Measurements from ENCODE around the gene PRICKLE2.

The PRICKLE2 gene

DNA sequence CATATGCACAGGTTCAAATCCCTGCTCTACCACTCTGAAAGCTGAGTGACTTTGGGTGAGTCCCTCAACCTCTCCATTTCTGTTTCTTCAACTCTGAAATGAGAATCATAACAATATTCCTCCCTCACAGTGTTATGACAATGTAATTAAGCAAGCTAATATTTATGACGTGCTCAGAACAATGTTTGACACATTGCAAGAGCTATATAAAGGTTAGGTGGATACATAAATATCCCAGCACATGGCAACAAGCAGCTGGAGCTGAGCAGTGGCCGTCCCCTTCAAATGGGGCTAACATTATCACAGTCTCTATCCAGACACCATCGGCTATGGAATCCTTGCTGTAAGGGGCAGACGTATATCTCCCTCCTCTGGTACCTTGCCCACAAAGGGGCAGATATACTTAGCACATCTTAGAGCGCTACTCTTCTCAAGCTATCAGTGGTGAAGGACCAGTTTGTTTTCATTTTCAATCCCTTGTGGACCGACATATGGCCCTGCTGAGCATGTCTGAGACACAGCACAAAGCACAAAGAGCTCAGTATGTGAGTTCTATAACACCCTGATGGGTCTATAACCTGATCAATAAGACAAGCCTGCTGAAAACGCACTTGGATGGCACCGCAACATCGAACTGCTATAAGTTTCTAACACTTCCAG is 80.9 kb downstream of the PRICKLE2 start:
- H3K36me3 ChIP-seq (ENCODE audit: control insufficient read depth in 2 of 2, insufficient read depth in 1 of 2, low read length in 2 of 2): peaks cover 0 to 15% of the 10 kb centered on the region in 2 experiments; a peak in 1 of 3 replicates

GRCh38 chr3:64143409-64144130 is 81.7 kb downstream of the PRICKLE2 start:
- H3K27ac ChIP-seq (ENCODE audit: extremely low read depth, low read depth, low read length): no peak overlapping the region
- ChIA-PET CTCF (interaction anchor here (0.6 to 1.0 kb wide), 3 partner anchors 32 to 44 kb away, joined by 3 to 4 read pairs (median 3); no protein-coding TSS in a partner anchor), POLR2A (no interaction called here)
- H3K9me3 ChIP-seq (ENCODE audit: control insufficient read depth, insufficient read depth, low read depth, low read length): no peaks in the 10 kb centered on the region
- peaks cover 0 to 15% of the 10 kb centered on the region in 2 experiments; a peak in 1 of 3 replicates for H3K36me3 ChIP-seq (ENCODE audit: control insufficient read depth in 2 of 2, insufficient read depth in 1 of 2, low read length in 2 of 2)
- no peak overlapping the region for H3K4me3 ChIP-seq (ENCODE audit: low read depth, low read length)
- peaks cover 9% of the 10 kb centered on the region for H3K4me1 ChIP-seq (ENCODE audit: control insufficient read depth, insufficient read depth, low read length)
- TF ChIP-seq ZNF335 (tag by site-specific recombination; conservative IDR thresholded peaks at IDR 0.05) (no peak), ZNF24 (tag by site-specific recombination; IDR thresholded peaks at IDR 0.05) (no peak), ZNF791 (tag by site-specific recombination; IDR thresholded peaks at IDR 0.05) (no peak), PATZ1 (tag by site-specific recombination; IDR thresholded peaks at IDR 0.05) (no peak), ZNF114 (tag by site-specific recombination; IDR thresholded peaks at IDR 0.05) (no peak), ELK4 (IDR thresholded peaks at IDR 0.05; ENCODE audit: borderline replicate concordance, low read depth, low read length) (no peak), ZNF521 (tag by site-specific recombination; IDR thresholded peaks at IDR 0.05) (no peak), OSR2 (tag by site-specific recombination; IDR thresholded peaks at IDR 0.05) (peak; percentile 36; the same call in 1 of the 2 replicates), ZNF350 (tag by site-specific recombination; IDR thresholded peaks at IDR 0.05) (no peak), ZNF670 (tag by site-specific recombination; IDR thresholded peaks at IDR 0.05; ENCODE audit: low read depth) (no peak), ZNF302 (tag by site-specific recombination; IDR thresholded peaks at IDR 0.05; ENCODE audit: low read depth) (no peak), ZNF324 (tag by site-specific recombination; IDR thresholded peaks at IDR 0.05) (no peak), EGR2 (tag by site-specific recombination; IDR thresholded peaks at IDR 0.05; ENCODE audit: low read depth) (no peak)
- TF ChIP-seq, protein P1, sequence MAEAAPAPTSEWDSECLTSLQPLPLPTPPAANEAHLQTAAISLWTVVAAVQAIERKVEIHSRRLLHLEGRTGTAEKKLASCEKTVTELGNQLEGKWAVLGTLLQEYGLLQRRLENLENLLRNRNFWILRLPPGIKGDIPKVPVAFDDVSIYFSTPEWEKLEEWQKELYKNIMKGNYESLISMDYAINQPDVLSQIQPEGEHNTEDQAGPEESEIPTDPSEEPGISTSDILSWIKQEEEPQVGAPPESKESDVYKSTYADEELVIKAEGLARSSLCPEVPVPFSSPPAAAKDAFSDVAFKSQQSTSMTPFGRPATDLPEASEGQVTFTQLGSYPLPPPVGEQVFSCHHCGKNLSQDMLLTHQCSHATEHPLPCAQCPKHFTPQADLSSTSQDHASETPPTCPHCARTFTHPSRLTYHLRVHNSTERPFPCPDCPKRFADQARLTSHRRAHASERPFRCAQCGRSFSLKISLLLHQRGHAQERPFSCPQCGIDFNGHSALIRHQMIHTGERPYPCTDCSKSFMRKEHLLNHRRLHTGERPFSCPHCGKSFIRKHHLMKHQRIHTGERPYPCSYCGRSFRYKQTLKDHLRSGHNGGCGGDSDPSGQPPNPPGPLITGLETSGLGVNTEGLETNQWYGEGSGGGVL (tag by site-specific recombination; IDR thresholded peaks at IDR 0.05): no peak
- TF ChIP-seq, protein P2, sequence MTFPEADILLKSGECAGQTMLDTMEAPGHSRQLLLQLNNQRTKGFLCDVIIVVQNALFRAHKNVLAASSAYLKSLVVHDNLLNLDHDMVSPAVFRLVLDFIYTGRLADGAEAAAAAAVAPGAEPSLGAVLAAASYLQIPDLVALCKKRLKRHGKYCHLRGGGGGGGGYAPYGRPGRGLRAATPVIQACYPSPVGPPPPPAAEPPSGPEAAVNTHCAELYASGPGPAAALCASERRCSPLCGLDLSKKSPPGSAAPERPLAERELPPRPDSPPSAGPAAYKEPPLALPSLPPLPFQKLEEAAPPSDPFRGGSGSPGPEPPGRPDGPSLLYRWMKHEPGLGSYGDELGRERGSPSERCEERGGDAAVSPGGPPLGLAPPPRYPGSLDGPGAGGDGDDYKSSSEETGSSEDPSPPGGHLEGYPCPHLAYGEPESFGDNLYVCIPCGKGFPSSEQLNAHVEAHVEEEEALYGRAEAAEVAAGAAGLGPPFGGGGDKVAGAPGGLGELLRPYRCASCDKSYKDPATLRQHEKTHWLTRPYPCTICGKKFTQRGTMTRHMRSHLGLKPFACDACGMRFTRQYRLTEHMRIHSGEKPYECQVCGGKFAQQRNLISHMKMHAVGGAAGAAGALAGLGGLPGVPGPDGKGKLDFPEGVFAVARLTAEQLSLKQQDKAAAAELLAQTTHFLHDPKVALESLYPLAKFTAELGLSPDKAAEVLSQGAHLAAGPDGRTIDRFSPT (tag by site-specific recombination; IDR thresholded peaks at IDR 0.05): no peak

More for the DNA sequence above, 80.9 kb downstream of the PRICKLE2 start:
- ChIA-PET POLR2A (no interaction called here), CTCF (interaction anchor here (1.0 kb wide), 1 partner anchor 43 kb away, joined by 3 read pairs; no protein-coding TSS in a partner anchor)
- no peak for TF ChIP-seq BCL11A (tag by site-specific recombination; IDR thresholded peaks at IDR 0.05; ENCODE audit: low read depth)
- no peak for TF ChIP-seq ZNF48 (tag by site-specific recombination; IDR thresholded peaks at IDR 0.05)
- TF ChIP-seq ZNF157 (tag by site-specific recombination; IDR thresholded peaks at IDR 0.05): no peak
- TF ChIP-seq ZNF514 (tag by site-specific recombination; IDR thresholded peaks at IDR 0.05): no peak
- no peak for TF ChIP-seq AEBP2 (tag by site-specific recombination; IDR thresholded peaks at IDR 0.05; ENCODE audit: borderline replicate concordance)
- no peak for TF ChIP-seq GLI2 (tag by site-specific recombination; IDR thresholded peaks at IDR 0.05; ENCODE audit: borderline replicate concordance, low read depth)
- TF ChIP-seq, protein P2 (tag by site-specific recombination; IDR thresholded peaks at IDR 0.05): no peak
- no peak for TF ChIP-seq ZNF366 (tag by site-specific recombination; conservative IDR thresholded peaks at IDR 0.05)
- H3K4me1 ChIP-seq (ENCODE audit: control insufficient read depth, insufficient read depth, low read length): peaks cover 15% of the 10 kb centered on the region
- H3K9me3 ChIP-seq (ENCODE audit: control insufficient read depth, insufficient read depth, low read depth, low read length): no peaks in the 10 kb centered on the region
- no peak overlapping the region for H3K27ac ChIP-seq (ENCODE audit: extremely low read depth, low read depth, low read length)
- H3K4me3 ChIP-seq (ENCODE audit: low read depth, low read length): no peak overlapping the region

All from HEK293 (cell line).